AG08396 (cell line): ENCODE results near the gene ABCA4.

Experiments
- DNase-seq: peaks from one replicate; pipeline ENCODE4 v3.0.0; 2012; ENCODE audit warnings: low spot score, mixed read lengths

The ABCA4 gene

GRCh38 chr1:94050675-94051074, 70.3 kb downstream of the ABCA4 start:
- DNase-seq, result no peak

- no peak for DNase-seq
These were observed 70.7 kb downstream of the ABCA4 start for GRCh38 chr1:94050254-94050653.

DNA sequence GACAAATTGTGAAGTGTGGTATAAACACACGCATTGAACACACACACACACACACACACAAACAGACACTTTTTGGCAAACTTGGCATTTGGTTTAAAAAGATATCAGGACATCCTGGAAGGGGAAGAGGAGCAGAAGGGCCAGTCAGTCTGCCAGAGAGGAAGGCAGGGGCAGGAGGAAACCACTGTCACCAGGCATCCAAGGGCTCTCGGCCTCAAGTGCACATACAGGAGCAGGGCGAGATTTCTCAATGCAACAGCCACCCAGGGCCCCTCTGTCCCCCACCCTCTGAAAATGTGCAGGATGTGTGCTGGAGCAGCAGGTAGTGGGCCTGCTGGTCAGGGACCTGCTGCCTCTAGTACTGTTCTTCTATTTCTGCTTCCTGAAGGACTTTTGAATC, 71.2 kb downstream of the ABCA4 start:
- DNase-seq, result no peak

GRCh38 chr1:94048413-94049164, 72.4 kb downstream of the ABCA4 start:
- no peak for DNase-seq

- no peak for DNase-seq
These were observed 73.0 kb downstream of the ABCA4 start for GRCh38 chr1:94047949-94048348.

DNA sequence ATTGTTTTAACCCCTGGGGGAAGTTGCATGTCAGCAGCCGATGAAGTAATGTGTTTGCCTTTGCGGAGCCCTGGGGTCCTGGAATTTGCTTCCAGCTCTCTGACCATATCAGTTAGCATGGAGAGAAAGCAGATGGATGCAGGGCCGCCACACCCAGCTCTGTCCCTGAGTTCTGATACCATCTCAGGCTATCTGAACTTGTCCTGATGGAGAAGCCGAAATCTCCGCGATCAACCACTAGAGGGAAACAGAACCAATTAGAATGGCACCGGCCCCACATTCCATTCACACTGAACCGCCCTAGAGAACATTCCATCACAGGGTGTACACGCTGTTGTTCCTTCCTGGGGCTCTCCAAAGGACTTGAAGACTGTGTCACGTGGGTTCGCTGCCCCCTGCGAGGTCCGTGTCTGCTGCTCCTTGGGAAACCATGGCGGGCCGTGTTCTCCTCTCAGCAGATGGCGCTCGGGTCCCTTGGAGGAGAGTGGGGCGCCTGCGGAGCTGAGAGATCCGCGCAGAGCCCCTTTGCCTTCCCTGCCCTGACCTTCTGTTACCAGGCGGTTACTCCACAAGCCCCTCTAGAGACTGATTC, 75.4 kb downstream of the ABCA4 start:
- DNase-seq, result peak; percentile 89

- DNase-seq, result no peak
These were observed 76.1 kb downstream of the ABCA4 start for GRCh38 chr1:94044891-94045290.

DNA sequence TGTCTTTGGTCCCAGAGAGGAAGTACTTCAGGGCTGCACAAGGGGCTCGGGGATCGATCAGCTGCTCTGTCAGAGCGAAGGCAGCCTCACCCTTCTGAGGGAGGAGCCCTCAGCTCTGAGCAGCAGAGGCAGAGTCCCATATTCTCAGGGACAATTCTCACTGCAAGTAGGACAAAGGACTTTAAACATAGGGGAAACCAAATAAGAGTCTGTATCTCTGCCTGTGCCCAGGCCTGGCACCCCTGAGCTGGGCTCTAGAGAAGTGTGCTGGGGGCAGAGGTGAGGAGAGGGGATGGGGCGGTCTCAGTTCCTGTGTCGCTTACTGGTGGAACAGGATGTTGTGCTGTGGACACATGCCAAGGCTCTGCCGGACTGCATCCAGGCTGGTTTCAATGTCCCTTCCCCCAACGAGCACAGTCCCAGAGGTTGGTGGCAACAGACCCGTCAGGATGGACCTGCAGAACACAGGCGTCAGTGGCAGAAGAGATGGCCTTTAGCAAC, 76.6 kb downstream of the ABCA4 start:
- no peak for DNase-seq

DNA sequence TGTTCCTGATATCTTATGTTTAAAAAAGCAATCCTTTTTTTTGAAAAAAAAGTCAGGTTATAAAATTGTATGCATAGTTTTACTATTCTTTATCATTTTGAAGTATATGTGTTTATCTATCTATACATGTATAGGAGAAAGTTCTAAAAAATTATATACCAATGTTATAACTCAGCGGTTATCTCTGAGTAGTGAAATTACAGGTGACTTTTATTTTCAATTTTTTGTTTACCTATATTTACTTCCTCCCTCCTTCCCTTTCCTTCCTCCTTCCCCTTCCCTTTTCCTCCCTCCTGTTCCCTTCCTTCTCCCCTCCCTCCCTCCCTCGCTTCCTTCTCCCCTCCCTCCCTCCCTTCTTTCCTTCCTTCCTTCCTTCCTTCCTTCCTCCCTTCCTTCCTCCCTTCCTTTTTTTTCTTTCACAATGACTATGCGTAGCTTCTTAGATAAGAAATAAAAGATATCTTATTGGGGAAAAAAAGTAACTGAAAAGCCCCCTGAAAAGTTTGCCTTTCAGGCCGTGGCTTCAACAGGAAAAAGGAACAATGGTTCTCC, 77.1 kb downstream of the ABCA4 start:
- no peak for DNase-seq

DNA sequence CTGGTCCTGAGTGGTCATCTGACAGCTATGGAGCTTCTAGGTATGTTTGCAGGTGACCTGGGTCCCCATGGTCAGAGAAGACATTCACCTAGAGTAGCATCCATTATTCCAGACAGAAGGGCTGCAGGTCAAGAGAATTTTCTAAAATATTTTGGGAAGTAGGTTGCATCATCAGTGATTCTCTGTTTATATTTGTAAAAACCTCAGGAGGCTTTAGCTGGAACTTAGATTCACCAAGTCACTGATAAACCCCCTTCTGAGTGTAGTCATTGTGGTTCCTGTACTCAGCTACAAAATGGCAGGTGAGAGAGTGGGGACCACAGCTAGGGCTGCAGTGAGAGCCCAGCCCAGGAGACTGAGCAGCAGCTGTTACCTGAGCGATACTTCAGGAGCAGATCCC, 78.6 kb downstream of the ABCA4 start:
- no peak for DNase-seq

DNA sequence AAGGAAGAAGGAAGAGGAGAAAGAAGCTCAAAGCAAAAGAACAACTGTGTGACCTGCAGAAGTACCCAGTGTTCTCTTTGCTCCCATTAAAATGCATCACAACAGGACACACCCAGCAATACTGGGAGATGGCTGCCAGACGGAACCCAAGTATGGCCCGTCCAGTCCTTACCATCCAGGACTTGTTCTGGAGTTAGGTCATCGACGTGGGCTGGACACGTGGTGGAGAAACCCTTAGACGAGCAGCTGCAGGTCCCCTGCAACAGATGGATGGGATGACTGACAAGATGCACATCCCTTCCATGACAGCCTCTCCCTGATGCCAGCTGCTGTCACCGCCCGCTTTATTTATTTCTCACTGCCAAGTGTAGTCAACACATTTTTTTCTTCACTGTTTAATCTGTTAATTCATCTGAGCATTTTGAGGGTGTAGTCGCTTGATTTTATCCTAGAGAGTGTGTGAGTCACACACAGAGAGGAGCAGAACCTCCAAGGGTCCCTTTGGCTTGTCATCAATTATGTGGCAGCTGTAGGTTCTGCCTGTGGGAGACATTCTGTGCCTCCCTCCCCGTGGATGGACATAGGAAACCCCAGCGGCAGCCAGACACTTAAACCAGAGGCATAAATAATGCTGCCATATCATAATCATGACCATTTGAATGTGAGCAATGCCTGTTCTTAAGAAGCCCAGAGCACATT, 80.9 kb downstream of the ABCA4 start:
- DNase-seq, result no peak

DNA sequence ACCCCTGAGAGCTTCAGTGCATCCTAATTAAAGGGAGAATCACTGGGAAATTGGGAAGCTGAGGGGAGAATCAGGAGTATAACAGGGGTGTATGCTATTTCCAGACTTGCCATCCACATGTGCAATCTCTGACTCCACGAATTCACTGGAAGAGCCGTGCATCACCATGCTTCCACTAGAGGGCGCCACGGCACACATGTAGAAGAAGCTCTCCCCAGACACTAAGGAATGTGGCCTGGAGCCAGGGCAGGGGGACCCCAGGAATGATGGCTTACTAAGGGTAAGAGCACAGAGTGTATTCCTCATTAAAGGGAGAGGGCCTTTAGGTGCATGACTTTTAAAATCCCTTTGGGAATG, 81.5 kb downstream of the ABCA4 start:
- DNase-seq, result peak; percentile 61

DNA sequence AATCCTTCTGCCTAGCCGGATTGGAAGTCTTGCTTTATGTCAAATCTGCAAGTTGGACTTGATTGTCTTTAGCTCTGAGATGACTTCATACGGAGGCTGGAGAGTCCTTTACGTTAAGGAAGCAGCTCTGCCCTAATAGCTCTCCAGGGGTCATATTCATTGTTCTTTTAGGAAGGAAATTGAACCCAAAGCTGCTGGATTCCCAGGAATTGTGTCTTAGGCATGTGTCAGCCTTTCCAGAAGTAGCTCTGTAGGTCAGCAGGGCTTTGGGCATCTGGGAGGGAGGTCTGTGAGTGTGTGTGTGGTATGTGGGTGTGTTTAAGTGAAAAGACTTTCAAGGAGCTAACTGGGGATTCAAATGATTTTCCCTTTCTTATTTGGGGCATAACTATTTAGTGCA, 82.4 kb downstream of the ABCA4 start:
- no peak for DNase-seq

- no peak for DNase-seq
These were observed 83.3 kb downstream of the ABCA4 start for GRCh38 chr1:94037392-94038229.

DNA sequence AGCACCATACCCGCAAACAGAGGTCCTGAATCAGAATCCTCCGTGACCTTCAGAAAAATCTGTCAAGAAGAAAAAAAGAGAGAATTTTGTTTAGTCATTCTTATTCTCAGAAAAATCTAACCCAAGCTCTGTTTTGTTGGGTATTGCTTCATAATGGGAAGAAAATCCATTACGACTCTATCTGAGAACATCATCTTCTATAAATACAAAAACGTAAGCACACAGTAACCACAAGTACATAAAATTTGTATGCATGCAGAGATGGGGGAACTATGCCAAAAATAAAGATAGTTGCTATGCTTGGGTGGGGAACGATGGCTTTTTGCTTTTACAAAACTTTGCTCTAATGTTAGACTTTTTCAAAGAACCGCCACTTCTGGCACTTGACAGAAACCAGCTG, 84.2 kb downstream of the ABCA4 start:
- DNase-seq, result no peak

GRCh38 chr1:94033849-94034248, 87.1 kb downstream of the ABCA4 start:
- no peak for DNase-seq

GRCh38 chr1:94032637-94033036, 88.3 kb downstream of the ABCA4 start:
- DNase-seq, result no peak

DNA sequence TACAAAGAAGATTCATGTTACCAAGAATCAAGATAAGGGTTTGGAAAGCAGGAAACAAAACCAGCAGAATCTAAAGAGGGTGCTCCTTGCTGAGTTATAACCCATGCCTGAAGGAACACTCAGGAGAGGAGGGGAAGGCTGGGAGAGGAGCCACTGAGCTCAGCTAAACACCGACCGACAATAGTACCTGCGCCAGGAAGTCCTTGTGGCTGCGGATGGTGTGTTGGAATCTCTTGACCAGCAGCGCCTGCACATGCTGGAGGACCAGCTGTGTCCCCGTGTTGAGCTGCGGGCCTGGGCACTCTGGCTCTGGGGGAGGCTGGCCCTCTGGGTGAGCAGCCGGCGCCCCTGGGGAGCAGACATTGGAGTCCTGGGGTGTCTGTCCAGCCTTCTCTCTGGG, 89.4 kb downstream of the ABCA4 start:
- no peak for DNase-seq

DNA sequence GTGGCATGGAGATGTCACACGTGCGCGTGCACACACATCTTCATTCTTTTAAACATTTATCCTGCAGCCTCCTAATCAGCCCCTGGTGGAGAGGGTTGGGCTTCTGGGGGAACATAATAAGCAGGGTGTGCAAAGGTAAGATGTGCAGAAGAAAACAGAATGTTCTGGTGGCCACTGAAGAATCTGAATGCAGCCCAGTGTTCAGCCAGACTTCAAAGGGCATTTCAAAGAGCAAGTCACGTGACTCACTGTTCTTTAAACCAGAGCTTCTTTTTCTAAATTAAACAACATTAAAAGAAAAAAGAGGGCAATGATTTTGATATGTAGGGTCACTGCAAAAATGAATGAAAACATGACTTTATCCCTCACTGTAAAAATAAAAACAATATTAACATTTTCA, 89.8 kb downstream of the ABCA4 start:
- no peak for DNase-seq

DNA sequence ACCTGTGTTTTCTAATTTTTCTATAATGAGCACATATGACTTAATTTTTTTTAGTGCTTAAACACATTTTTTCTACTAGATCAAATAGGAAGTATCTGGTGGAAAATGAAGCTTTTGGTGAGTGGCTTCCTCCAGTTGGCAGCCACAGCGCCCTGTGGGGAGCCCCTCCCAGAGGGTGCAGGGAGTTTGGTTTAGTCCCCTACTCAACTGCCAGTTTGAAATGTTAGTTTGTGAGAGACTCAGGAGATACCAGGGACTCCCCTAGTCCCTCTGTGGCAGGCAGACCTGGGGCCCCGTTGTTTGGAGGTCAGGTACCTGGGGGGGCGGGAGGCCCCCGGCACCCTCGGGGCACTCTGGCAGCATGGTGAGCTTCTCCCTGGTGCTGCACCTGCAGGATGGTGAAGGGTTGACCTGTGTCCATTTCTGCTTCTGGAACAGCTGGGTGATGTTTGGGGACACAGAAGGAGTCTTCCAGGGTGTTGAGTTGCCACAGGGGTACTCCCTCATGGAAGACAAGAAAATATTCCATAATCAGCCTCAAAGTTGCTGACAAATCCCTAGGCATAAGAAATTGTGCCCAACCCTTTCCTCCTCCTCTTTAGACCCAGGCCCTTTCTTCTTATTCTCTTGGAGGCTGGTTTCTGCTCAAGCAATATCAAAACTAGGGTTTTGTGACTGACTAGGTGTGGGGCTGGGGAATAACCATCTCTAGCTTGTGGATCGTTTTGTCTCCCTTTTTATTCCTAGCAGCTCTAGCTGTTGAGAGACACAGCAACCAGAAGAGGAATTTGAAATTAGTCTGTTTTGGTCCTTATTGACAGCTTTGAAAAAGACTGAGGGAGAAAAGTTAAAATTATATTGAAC, 91.6 kb downstream of the ABCA4 start:
- DNase-seq, result no peak
